CD4-positive, alpha-beta T cell treated with Interleukin-10 for 1 hour (primary cell): ENCODE measurements around the gene CLTB.
"Not testable (repeated sequence)": the region's sequence is repeated elsewhere in the genome, so short reads cannot be mapped to it uniquely, and the experiment has no call there.

Experiments
- DNase-seq: peaks from one replicate; pipeline ENCODE4 v3.0.0-alpha.2; 2020

CLTB gene, protein sequence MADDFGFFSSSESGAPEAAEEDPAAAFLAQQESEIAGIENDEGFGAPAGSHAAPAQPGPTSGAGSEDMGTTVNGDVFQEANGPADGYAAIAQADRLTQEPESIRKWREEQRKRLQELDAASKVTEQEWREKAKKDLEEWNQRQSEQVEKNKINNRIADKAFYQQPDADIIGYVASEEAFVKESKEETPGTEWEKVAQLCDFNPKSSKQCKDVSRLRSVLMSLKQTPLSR

DNA sequence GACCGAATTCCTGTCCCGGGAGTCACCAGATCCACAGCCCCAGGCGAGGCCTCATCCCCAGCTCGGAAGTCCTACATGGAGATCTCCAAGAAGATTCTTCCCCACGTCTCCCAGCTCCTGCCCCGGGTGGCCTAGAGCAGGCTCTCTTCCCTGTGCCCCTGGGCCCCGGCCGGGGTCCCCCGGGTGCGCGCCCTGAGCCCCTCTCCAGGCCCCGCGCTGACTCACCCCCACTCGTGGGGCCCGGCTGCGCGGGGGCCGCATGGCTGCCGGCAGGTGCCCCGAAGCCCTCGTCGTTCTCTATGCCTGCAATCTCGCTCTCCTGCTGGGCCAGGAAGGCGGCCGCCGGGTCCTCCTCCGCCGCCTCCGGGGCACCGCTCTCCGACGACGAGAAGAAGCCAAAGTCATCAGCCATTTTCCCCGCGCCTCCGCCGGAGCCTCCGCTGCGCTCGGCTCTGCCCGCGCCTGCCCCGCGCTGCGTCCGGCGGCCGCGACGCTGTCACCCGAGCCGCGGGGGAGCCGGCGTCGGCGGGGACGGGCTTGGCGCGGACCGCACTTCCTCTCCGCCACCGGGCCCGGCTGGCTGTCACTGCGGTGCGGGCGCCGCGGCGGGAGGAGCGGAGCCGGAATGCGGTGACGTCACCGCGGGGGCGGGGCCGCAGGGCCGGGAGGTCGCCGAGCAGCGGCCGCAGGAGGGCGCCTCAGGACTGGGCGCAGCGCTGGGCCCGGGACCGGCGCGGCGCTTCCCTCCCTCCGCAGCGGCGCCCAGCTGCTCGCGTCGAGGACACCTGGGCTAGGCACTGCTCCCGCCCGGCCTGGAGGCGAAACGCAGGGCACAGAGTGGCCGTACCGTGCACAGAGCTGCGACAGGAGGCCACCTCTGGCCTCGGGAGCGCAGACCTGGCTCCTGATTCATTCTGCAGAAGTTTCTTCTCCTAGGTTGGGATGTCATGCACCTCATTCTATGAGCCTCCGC lies at the start of gene CLTB:
Gene CLTB (minus strand): TSS at position 588 of the 973 bp plus-strand sequence. CDS start 176 bp downstream, at position 412.
- peak; percentile 93 for DNase-seq

DNA sequence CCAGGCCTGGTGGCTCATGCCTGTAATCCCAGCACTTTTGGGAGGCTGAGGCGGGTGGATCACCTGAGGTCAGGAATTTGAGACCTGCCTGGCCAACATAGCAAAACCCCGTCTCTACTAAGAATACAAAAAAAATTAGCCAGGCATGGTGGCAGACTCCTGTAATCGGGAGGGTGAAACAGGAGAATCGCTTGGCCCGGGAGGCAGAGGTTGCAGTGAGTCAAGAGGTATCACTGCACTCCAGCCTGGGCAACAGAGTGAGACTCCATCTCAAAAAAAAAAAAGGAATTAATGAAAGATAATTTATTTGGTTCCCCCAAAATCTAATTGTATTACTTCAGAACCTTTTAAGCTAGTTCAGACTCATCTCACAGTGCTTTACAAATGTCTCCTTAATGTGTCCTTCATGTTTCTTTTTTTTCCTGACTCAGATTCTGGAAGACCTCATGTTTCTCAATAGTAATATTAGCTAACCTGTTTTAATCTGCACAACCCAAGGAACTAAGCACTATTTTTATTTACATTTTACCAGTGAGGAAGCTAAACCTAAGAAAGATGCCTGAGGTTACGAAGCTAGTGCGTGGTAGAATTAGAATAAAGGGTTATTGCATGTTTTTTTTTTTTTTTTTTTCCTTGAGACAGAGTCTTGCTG lies 46.9 kb upstream of the CLTB start:
- DNase-seq: no peak

DNA sequence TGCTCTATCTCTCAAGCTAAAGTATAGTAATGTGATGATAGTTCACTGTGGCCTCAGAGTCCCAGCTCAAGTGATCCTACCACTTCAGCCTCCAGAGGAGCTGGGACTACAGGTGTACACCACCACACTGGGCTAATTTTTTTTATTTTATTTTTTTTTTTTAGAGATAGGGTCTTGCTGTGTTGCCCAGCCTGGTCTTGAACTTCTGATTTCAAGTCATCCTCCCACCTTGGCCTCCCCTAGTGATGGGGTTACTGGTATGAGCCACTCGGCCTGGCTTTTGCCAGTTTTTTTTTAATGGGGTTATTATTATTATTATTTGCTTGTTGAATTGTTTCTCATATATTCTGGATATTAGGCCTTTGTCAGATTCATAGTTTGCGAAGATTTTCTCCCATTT lies 45.0 kb upstream of the CLTB start:
- no peak for DNase-seq

DNA sequence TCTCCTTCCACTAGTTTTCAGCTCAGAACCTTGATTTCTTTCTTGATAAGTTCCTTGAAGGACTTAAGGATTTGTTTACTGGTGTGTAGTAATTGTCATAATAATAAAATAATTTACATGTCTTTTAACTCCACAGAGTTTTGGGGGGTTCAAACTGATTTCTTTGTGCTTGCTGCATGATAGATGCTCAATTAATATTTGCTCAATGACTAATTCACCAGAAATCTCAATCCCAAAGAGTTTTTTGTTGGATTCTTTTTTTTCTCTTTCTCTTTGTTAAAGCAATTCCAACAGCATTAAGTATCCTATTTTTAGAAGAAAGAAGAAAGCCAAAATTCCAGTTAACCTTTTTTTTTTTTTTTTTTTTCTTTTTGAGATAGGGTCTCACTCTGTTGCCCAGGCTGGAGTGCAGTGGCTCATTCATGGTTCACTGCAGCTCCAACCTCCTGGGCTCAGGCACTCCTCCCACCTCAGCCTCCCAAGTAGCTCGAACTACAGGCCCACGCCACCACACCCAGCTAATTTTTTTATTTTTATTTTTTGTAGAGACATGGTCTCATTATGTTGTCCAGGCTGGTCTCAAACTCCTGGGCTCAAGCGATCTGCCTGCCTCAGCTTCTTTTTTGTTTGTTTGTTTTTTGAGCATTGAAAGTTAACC lies 42.7 kb upstream of the CLTB start:
- no peak for DNase-seq

DNA sequence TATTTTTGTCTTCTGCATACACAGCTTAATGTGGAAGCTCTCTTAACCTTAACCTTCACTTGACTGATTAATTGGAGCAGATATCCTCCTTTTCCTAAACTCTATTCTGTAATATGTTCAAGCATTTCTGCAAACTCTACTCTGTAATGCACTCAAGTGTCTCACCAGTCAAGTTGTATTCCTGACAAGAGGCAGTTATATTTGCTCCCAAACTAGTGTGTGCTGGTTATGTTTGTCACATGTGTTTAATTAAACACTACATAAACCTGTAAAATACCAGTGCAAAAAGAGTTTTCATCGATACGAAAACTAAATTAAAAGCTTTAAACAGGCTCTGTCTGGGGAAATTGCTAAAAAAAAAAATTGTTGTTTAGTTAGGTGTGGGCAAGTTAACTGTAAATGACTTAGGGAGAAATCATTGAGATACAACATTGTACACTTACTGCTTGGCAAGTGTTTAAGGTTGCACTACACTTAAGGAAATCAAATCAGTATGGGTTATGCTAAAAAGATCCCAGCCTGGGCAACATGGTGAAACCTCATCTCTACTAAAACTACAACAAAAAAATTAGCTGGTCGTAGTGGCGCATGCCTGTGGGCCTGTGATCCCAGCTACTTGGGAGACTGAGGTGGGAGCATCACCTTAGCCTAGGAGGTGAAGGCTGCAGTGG lies 38.5 kb upstream of the CLTB start:
- no peak for DNase-seq

DNA sequence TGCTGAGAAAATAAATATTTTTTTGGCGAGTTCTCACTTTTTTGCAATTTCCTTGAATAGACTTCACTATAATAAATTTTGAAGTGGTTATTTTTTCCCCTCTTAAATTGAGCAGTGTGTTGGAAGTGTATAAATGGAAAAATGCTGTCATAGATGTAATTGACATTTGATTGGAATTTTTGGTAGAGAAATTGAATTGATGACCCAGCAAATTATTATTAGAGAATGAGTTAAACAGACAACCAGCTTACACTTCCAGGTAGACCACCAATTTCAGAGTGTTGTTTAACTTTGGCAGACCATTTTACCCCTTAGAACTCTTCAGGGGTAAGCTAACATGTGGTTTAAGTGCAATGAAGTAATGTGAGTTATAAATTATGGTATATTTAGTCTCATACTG lies 33.7 kb upstream of the CLTB start:
- DNase-seq: no peak

DNA sequence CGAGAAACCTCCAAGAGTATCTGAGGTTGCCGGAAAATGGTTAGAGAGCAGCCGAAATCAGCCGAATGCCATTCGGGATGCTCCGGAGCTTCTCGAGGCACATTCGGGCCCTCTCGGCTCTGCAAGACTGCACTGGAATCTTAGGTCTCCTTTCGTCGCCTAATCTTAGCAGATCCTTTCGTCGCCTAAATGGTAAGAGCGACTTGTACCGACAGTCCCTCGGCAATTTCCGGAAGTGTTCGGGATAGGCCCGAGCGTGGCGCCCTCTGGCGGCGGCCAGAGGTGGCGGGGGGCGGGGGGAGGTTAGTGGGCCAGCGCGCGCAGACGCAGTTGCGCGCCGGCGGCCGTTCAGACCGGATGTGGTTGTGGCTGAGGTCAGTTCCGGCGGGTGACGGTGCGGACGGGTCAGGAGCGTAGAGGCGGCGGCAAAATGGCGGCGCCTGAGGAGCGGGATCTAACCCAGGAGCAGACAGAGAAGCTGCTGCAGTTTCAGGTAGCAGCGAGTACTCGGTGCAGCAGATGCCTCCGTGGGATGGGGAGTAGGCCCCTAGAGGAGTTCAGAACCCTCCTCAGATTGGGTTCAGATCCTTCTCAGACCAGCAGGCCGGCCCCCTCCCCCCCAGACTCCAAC lies 31.8 kb upstream of the CLTB start, which contains the start of gene FAF2:
Gene FAF2 (plus strand): TSS at position 408 of the 631 bp plus-strand sequence. CDS start 23 bp downstream, at position 431.
- peak; percentile 99 for DNase-seq

DNA sequence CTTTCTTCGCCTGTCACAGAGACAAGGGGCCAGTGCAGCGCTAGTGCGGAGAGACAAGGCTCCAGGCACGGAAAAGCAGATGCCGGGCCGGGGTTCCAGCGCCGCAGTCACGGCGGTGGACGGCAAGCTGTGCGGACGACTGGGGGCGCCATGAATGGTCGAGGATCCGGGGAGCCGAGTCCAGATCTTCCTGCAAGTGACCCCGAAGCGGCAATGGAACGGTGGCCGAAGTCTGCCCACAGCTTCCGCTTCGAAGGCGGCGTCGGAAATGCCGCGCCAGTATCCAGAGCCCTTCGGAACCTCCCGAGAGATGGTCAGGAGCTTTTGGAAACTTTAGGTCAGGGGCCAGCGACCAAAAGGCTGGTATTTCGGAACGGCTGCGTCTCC lies 31.2 kb upstream of the CLTB start:
- DNase-seq: no peak

DNA sequence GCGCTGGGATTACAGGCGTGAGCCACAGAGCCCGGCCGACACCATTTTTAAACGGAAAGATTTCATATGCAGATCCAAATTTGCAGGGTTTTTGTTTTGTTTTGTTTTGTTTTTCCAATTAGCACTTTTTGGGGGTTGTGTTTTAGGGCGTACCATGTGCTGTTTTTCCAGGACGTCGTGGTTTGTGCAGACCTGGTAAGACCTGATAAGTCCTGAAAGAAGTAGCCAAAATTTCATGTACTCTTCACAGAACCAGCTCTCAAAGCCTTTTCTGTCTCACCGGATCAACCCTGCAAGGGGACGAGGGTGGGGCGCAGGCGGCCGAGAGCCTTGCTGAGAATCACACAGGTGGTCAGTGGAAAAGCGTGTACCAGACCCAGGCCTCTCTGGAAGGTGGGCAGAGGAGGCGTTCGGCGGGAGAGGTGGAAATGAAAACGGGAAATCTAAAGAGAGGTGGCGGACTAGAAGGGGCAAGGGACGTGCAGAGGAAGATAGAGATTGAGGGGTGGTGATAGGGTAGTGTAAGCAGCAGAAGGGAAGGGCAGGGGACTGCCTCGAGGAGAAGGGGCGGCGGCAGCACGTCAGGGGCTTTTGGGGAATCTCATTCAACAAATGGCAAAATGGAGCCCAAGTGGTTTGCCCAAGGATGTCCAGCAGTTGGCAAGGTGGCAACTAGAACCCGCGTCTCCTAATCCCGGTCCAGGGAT lies 30.7 kb upstream of the CLTB start:
- peak; percentile 17 for DNase-seq

DNA sequence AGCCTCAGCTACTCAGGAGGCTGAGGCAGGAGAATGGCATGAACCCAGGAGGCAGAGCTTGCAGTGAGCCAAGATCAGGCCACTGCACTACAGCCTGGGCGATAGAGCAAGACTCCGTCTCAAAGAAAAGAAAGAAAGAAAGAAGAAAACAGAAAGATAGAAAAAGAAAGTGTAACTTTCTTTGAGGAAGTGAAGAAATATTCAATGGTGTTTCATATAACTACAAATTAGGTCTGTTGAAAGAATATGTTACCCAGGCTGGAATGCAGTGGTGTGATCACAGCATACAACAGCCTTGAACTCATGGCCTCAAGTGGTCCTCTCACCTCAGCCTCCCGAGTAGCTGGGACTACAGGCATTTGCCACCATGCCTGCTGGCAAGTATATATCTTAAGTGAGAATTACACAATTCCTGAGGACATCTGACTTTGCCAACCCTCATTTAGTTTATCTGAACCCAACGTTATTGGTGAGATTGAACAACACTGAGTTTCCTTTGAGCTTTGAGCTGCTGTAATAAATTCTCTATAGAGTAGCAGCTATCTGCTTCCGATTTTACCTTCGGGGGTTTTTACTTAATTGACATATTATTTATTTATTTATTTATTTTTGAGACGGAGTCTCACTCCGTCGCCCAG lies 29.8 kb upstream of the CLTB start:
- no peak for DNase-seq

DNA sequence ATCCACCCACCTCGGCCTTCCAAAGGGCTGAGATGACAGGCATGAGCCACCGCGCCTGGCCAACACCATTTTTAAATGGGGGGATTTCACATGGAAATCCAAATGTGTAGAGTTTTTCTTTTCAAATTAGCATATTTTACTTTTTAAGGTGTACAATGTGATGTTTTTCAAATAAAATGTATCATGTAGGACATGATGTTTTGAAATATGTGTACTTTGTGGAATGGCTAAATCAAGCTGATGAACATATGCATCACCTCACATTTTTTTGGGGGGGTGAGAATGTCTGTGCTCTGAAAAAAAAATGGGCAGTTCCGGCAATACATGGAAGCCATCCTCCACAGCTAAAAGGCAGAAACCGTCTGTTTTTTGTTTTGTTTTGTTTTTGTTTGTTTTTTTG lies 28.4 kb upstream of the CLTB start:
- DNase-seq: no peak

DNA sequence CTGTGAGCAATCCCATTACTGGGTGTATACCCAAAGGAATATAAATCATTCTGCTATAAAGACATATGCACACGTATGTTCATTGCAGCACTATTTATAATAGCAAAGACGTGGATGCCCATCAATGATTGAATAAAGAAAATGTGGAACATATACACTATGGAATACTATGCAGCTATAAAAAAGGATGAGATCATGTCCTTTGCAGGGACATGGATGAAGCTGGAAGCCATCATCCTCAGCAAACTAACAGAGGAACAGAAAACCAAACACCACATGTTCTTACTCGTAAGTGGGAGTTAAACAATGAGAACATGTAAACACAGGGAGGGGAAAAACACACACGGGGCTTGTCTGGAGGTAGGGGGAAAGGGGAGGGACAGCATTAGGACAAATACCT lies 26.6 kb upstream of the CLTB start:
- DNase-seq: not testable (repeated sequence)

DNA sequence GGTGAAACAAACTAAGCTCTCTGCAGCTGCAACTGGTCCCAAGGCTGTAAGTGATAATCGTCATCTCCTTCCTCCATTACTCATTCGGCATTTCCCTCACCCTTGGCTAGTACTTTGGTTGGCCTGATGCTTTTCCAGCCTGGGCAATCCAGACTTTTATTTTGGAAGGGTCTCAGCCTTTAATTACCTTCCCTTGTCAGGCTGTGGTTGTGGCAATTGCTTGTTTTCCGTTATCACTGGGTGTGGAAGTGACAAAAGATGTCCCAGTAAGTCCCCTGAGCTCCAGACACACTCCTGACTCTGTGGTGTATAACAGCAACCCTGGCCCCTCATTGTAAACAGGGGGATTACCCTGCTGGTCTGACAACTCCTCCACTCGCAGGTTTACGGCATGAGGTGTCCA lies 25.6 kb upstream of the CLTB start:
- no peak for DNase-seq

DNA sequence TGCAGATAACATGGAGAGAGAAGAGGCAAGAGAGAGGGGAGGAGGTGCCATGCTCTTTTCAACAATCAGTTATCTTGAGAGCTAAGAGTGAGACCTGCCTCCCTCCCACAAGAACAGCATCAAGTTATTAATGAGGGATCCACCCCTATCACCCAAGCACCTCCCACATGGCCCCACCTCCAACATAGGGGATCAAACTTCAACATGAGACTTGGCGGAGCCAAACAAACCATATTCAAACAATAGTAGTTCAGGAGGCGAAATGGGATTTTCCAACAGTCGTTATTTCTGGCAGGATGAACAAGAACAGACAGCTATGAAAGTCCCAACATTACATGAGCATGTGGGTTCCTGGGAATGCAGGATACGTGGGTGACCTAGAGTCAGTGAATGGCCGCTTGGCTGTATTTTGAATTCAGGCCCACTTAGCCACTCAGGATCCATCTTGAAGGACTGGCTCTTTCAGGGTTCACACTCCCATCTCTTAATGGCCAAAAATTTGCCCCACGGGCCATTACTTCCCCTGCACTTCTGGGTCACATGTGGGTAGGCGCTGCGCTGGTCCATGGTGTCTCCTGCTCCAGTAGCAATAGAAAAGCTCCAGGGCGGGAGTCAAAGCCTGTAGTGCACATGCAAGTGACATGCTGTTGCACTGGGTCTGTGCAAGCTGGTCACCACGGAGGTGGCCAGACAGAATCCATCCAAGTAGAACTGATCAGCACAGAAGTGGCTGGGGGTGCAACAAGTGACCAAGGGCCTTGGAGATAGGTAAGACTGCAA lies 24.8 kb upstream of the CLTB start:
- DNase-seq: no peak

DNA sequence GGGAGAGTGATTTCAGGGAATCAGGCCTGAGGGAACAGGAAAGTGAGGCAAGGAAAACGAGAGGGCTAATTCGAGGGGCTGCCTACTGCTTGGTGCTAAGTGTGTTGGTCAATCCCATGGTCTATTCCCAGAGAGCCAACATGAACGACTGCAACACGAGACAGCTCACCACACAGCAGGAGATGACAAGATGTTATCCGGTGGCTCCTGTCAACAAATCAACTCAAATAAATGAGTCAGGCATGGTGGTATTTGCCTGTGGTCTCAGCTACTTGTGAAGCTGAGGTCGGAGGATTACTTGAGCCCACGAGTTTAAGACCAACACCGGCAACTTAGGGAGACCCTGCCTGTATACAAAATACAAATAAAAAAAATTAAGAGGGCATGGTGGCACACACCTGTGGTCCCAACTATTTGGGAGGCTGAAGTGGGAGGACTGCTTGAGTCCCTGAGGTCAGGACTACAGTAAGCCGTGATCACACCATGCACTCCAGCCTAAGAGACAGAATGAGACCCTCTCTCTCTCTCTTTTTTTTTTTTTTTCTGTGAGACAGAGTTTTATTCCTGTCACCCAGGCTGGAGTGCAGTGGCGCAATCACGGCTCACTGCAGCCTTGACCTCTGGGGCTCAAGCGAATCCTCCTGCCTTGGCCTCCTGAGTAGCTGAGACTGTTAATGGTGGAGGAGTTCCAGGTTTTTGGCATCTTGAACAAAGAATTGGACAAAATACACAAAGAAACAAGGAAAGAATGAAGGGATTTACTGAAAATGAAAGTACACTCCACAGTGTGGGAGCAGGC lies 22.8 kb upstream of the CLTB start:
- no peak for DNase-seq

DNA sequence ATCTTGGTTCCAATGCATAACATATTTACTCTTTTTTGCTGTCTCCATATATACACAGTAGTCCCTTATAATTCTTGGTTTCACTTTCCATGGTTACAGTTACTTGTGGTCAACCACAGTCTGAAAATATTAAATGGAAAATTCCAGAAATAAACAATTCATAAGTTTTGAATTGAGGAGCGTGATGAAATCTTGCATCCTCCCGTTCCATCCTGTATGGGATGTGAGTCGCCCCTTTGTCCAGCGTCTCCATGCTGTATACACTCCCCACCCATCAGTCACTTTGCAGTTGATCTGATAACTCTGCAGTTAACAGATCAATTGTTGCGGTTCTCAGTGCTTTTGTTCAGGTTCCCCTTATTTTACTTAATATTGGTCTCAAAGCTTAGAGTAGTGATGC lies 20.3 kb upstream of the CLTB start:
- peak; percentile 13 for DNase-seq

DNA sequence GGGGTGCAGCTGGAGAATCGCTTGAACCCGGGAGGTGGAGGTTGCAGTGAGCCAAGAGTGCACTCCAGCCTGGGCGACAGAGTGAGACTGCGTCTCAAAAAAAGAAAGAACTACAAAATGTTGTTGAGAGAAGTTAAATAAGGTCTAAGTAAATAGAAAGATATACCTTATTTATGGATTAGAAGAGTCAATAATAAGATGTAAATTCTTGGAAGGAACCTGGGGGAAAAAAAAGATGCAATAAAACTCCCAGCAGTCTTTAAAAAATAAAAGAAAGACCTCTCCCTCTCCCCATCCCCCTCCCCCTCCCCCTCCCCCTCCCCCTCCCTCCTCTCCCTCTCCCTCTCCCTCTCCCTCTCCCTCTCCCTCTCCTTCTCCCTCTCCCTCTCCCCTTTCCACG lies 16.4 kb upstream of the CLTB start:
- DNase-seq: no peak

DNA sequence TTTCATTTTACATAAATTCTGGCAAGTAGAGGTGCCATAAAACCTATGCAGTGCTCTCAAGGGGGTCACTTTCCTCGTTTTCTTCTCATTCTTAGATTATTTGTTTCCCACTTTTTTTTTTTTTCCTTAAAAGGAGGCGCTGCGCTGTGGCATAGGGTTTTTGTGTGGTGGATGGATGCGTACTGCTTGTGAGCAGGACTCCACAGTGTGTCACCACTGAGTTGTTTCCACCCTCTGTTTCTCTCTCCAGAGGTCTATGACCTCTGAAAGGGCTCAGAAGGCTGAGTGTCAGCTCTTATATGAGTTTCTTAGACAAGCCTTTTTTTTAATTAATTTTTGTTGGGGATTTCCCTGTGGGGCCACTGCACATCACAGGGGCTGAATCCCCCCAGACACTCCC lies 13.6 kb upstream of the CLTB start:
- DNase-seq: no peak

DNA sequence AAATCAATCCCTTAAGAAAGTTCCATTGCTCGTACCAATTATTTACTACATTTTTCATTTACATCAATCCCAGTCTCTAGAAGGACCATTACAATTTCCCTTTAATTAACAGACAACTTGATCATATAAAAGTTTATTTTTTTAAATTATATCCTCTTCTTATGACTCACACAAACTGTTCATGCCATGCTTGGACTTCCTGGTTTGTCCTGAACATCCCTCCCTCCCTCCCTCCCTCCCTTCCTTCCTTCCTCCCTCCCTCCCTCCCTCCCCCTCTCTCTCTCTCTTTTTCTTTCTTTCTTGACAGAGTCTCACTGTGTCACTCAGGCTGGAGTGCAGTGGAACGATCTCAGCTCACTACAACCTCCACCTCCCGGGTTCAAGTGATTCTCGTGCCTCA lies 11.6 kb upstream of the CLTB start:
- DNase-seq: no peak
